Stimulated activated CD4-positive, alpha-beta T cell treated with anti-CD3 and anti-CD28 coated beads, Interleukin-15, amount 100 ng/mL, for 48 hours (primary cell): ENCODE data around the gene ZNHIT6.
"Not testable (repeated sequence)": the region's sequence is repeated elsewhere in the genome, so short reads cannot be mapped to it uniquely, and the experiment has no call there.

Experiments used
- DNase-seq, 2 donors: peaks; one replicate each; pipeline ENCODE4 v3.0.0-alpha.2; 2020; ENCODE audit warnings: low read depth in 2 of 2

The ZNHIT6 gene

DNA sequence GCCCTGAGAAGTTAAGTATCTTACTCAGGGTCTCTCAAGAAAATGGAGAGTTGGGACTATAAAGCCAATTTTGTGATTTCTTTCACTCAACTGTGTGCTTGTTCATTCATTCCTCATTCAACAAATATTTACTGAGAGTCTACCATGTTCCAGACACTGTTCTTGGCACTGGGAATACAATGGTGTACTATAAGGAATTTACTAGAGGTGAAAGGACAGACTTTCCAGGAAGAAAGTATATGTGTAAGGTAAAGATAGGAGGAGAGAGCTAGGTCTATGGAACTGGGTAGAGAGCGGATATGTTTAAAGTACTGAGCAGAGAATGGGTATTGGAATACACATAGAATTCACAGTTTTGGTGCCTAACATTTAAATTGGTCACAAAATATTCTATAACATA is 42.3 kb downstream of the ZNHIT6 start:
- DNase-seq = no peak

DNA sequence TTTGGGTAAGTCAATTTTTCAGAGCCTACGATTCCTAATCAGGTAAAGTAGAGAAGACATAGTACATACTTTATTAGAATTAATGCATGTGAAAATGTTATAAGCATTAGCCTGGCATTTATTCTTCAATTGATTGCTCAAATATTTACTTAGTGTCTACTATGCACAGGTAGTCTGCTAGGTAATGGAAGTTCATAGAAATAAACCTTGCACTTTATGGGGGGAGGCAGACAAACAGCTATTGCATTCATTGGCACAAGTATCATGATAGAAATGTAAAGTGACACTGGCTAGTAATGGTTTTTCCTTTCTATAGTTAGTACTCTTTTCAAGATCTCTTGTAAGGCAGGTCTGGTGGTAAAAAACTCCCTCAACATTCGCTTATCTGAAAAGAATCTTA is 44.9 kb downstream of the ZNHIT6 start:
- no peak for DNase-seq

DNA sequence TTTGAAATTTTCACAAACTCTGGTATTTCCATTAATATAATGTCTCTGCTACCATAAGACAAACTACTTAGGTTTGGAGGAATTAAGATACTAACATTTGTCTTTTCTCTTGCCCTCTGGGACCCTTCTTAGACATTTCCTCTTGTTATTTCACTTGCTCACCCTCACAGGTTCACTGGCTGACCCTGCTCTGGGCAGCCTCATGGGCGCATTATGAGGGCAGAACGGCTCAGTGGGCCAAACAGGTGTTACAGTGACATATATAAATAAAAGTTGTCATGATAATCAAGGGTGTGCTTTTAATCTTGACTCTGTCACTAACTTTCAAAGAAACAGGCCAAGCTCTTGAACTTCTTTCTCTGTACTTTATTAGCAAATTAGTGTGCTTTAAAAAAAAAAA is 46.5 kb downstream of the ZNHIT6 start:
- no peak for DNase-seq

DNA sequence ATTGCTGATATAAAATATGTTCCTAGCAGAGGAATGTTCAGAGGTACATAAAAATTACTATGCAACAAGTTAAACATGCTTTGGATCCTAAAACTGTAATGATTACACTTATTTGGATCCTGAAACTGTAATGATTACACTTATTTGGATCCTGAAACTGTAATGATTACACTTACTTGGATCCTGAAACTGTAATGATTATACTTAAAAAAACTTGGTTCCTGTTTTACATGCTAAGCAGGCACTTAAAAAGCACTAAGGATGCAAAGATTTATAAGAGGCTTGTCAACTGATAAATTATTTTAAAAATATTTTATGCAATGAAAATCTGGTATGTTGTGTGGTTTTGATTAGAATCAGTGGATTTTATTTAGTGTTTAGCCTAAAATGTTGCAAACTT is 47.7 kb downstream of the ZNHIT6 start:
- DNase-seq = no peak

DNA sequence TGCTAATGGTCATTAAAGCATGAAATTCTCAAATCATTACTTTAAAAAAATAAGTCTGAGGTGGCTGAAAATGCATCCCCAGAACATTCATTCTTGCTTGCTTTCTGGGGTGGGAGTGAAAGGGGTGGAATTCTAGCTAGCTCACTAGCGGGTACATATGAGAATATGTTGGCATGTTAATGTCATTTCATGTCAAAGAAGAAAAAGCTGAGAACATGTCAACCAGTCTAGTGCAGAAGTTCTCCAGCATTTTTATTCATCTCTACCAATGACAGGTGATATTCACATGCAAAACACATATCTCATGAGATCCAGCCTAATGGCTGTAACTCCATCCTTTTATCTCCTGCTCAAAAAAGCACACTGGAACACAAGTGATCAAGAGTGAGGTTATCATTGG is 49.1 kb downstream of the ZNHIT6 start:
- no peak for DNase-seq

DNA sequence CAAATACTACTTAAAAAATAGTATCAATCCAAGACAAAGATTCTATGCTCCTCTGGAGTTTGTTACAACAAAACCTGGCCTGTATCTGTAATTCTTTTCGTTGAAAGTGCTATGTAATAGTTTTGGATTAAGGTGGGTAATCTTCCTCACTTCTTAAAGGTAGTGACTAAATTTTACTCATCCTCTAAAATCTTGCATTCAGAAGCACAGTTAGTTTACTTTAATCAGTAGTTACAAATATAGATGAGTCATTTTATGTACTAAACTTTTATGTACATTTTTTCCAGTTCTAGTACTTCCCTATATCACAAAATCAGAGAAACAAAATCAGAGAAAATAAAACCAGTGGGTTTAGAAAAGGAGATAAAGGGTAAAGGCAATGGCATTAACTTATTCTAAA is 51.3 kb downstream of the ZNHIT6 start:
- no peak for DNase-seq

DNA sequence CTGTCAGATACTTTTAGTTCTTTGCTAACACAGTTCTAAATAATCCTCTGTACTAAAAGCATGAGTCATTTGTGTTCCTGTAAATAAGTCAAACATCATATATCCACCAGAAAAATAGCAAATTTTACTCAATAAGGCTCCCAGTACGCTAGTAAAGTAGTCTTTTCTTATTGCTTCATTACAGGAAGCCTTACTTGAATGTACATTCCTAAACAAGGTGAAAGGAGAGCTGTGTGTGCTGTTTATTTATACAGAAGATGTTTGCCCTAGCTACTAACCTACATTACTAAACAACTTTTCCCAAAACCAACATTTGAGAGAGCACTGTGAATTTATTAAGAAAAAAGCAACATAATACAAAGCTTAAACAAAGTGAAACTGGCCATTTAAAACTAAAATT is 52.0 kb downstream of the ZNHIT6 start:
- DNase-seq = no peak

DNA sequence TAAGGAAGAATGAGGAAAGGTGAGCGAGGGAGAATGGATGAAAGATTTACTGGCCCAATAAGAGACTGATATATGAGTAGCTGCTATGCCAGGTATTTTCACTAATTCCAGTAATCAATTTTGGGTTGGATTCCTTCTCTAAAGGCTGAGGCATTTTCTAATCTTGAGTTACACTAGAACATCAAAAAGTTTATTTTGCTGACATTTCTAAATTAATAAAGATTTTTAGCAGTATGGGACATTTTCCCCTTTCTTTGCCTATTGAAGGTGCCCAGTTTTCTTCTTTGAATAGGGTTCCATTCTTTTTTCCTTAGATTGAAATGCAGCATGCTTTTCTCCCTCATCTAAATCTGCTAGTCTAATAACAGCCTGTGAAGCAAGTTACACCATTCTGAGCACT is 52.9 kb downstream of the ZNHIT6 start:
- no peak for DNase-seq

DNA sequence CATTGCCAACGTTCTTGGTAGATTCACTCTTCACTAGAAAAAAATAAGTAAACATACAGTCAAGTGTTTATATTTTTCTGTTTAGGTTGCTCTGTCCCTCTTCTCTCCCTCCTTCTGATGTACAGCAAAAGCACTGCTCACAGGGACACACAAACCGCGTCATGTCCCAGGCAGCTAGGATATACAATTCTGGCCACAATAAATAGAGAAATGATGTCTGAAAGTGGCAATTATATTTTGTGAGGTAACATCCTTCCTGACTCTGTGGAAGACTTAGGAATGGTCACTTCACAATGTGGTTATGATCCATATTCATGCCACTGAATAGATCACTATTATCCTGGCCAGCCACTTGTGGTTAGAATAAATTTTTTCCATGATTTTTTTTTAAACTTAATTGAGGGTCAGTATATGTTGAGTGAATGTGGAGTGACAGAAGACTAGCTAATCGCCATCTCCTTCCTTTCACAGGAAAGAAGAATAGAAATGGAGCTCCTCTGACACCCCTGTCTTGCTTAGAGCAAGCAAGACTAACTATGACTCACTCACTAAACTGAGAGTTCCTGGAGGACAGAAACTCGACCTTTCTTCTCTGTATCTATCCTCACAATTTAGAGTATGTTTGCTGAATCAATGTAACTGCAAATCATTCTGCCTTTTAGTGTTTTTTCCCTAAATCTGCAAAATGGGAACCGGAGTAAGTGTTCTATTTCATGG is 54.0 kb downstream of the ZNHIT6 start:
- DNase-seq = no peak

DNA sequence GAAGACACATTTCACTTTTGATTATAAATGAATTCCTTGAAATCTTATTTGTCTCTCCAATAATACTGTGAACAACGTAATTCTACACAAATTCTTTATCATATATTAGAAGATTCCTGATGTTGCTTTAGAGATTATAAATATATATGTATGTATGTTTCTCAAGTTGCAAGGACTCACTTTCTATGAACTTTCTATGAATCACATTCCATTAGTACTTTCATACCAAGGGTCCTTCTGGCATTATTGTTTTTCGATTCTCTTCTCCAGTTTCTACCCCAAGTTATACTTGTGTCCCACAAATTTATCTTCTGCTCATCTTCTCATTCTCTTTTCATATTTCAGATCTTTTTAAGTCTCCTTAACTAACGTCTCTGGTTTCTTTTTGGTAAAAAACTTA is 55.9 kb downstream of the ZNHIT6 start:
- DNase-seq = no peak

DNA sequence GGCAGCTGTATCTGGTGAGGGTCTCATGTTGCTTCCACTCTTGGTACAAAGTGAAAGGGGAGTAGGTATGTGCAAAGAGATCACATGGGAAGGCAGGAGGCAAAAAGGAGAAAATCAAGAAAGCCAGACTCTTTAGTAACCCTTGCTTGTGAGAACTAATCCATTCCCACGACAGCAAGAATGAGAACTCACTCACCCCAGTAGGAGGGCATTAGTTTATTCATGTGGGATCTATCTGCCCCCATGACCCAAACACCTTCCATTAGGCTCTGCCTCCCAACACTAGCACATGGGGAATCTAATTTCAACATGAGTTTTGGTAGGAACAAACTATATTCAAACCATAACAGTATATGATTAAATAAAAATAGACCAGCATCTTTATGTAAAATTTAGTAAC is 57.6 kb downstream of the ZNHIT6 start:
- no peak for DNase-seq

DNA sequence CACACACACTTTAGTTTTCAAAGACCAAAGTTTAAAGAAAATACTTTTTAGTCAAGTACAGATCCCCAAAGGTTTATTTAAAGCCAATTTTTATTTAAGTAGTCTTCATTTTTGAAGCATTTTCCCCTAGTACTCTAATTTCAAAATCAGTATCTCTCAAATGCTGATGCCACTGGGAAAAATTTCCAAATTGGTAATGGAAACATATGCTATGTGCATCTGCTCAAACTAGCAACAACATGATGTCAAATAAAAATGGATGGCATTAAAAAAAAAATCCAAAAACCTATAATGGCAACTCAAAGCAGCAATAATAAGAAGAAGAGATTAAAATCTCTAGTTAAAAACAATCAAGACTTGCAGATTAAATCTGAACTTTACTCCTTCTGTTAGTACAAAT is 58.6 kb downstream of the ZNHIT6 start:
- DNase-seq = no peak

DNA sequence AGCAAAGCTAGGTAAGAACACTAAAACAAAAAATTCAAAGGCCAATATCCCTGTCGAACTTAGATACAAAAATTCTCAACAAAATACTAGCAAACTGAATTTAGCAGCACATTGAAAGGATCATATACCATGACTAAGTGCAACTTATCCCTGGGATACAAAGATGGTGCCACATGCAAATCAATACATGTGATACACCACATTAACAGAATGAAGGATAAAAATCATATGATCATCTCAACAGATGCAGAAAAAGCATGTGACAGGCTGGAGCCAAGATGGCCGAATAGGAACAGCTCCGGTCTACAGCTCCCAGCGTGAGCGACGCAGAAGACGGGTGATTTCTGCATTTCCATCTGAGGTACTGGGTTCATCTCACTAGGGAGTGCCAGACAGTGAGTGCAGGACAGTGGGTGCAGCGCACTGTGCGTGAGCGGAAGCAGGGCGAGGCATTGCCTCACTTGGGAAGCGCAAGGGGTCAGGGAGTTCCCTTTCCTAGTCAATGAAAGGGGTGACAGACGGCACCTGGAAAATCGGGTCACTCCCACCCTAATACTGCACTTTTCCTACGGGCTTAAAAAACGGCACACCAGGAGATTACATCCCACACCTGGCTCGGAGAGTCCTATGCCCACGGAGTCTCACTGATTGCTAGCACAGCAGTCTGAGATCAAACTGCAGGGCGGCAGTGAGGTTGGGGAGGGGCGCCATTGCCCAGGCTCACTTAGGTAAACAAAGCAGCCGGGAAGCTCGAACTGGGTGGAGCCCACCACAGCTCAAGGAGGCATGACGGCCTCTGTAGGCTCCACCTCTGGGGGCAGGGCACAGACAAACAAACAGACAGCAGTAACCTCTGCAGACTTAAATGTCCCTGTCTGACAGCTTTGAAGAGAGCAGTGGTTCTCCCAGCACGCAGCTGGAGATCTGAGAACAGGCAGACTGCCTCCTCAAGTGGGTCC is 66.4 kb downstream of the ZNHIT6 start:
- not testable (repeated sequence) for DNase-seq

DNA sequence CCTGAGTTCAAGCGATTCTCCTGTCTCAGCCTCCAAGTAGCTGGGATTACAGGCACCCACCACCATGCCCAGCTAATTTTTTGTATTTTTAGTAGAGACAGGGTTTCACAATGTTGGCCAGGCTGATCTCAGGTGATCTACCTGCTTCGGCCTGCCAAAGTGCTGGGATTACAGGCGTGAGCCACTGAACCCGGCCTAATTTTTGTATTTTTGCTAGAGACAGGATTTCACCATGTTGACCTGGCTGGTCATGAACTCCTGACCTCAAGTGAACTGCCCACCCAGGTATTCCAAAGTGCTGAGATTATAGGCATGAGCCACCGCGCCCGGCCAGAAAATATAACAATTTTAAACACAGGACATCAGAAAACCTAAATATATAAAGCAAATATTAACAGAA is 68.3 kb downstream of the ZNHIT6 start:
- DNase-seq = not testable (repeated sequence)

DNA sequence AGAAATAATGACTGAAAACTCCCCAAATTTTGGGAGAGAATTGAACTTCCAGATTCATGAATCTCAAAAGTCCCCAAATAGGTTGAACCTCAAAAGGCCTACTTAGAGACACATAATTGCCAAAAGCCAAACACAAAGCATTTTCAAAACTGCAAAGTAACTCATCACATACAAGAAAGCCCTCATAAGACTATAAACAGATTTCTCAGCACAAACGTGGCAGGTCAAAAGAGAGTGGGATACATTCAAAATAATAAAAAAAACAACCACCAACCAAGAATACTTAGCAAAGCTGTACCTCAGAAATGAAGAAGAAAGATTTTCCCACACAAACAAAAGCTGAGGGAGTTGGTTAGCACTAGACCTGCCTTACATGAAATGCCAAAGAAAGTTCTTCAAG is 69.8 kb downstream of the ZNHIT6 start:
- DNase-seq = no peak

DNA sequence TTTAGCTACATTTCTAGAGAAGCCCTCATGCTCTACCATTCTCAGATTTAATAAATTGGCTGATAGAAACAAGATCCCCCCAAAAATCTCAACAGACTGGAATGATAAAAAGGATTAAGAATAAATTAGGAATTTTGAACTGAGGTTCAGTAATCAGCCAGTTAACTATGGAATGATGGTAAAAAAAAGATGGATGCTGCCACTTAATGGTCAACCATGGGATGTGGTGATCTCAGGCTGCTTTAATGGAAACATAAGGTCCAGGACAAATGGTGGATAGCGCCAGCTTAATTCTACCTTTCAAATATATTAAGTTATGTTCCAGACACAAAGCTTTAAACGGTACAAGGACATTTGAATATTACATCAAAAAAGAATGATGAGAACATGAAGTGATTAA is 77.7 kb downstream of the ZNHIT6 start:
- no peak for DNase-seq

DNA sequence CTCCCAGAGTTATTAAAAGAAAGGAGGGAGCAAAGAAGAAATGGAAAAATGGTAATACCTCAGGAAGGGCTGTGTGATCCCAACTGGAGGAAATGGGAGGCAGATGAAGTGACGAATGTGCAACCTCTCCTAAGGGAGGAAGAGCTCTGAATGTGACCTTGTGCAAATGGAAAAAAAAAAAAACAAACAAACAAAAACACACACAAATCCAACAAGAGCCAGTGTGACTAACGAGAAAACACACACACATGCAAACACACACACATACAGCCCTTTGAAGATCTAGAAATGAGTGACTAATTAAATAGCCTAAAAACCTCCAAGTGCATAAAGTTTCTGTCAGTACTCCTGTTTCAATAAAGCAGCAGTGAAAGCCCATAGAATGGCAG is 78.7 kb downstream of the ZNHIT6 start:
- no peak for DNase-seq

DNA sequence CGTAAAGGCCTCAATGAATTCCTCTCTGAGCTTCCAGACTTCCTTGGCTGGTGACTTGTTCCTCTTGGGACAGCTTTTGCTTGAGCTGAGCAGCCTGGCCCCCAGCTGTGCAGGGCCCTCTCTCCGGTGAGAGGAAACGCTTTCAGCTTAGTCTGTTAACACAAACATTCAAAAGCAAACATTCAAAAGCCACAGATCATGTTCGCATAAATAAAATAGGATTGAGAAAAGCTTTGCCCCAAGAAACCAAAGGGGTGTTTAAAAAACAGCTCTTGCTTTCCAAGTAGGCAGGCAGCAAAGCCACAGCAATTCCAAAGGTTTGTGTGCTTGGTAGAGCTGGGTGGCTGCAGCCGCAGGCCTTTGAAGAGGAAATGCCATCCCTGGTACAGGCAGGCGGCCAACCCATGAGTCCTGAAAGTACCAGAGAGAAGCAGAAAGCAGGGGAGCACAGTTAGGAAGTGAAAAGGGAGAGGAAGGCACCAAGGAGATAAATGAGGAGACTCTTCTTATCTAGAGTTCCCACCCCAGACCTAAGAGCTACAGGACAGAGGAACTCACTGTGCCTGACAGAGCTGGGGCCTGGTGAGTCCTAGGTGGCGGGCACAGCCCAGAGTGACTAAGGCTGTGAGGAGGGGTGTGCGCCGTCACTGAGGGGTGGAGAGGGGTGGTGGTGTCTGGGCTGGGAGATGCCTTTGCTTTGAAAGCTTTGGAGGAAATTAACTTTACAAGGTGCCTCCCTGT is 79.3 kb downstream of the ZNHIT6 start:
- DNase-seq = no peak

DNA sequence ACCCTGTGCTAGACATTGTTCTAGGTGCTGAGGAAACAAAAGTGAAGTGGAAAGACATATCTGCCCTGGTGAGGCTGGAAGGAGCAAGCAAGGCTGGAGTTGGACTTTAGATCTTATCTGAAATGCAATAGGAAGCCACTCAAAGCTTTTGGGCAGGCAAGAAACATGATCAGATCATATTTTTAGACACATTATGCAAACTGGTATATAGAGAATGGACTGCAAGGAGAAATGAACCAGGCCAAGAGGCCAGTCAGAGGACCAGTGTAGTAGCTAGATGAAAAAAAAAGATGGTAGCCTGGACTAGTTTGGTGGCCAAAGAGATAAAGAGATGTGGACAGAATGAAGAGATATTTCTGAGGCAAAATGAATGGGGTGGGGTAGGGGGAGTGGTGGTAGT is 81.4 kb downstream of the ZNHIT6 start:
- DNase-seq = no peak

DNA sequence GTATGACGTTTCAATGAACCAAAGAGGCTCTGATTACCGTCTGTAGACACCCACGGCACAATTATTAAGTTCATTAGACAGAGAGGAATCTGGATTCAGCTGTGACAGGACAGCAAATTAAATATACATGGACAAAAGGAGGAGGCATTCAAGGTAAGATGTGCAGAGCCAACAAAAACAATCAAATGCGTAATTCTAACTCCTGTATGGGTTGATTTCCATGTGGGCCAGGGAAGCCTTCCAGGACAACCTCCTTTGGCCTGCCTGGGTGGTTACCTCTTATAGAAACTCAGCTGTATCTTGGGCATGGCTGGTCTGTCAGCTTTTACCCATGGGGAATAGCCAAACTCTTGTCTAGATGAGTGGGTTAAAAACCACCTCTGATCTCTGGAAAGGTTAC is 83.9 kb downstream of the ZNHIT6 start:
- no peak for DNase-seq

DNA sequence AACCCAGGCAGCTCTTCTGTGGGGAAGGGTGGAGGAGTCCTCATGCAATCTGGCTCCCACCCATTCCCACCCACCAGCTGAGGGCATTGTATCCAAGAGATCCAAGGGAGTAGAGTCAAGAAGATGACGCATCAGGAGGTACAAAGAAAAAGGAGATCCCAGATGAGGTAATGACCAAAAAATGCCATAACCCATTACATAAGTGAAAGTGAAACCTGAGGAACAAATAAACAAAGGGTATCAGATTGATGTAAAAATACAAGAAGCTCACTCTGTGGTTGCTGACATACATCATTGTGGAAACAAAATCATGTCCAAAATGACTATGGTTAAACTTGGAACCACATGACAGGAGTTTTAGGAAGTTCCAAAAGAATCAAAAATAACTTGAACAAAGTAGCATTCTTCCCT is 85.2 kb downstream of the ZNHIT6 start:
- no peak for DNase-seq

DNA sequence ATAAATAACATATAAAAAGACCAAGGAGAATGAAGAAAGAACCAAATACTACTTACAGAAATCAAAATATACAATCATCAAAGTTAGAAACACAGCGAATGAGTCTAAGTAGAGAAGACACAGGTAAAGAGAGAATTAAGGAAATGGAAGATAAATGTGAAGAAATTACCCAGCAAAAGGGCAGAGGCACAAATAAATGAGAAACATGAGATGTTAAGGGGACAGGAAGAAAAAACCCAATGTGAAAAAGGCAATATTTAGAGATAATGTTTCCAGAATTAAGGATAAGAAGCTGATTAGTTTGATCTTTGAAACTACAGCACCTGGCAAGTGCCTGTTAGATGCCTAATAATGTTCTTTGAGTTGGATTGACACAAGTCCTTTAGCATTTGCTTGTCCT is 86.8 kb downstream of the ZNHIT6 start:
- DNase-seq = no peak
